HEK293T (cell line): ENCODE results near the gene C11orf68.

ENCODE experiments used
- CTCF ChIA-PET: fragments of 350-600 bp; formaldehyde crosslinking; extraction: SDS; loops from one replicate; lab custom pipeline; 2021; ENCODE audit warnings: antibody characterized with exemption, inconsistent platforms; lab: Yijun Ruan, JAX
- POLR2A ChIA-PET: fragments of 350-600 bp; formaldehyde crosslinking; extraction: SDS; loops from one replicate; lab custom pipeline; 2020; ENCODE audit warnings: antibody characterized with exemption, inconsistent platforms; lab: Yijun Ruan, JAX
- DNase-seq: peaks from one replicate; pipeline ENCODE4 v3.0.0; 2012; ENCODE audit warnings: mixed read lengths; ENCODE audit errors: extremely low spot score
- ARNT ChIP-seq: fragments of 450-650 bp; IDR thresholded peaks from 2 replicates; pipeline ENCODE4 v1.6.1; 2017; ENCODE audit warnings: mild to moderate bottlenecking
- BHLHE40 ChIP-seq: fragments of 450-650 bp; IDR thresholded peaks from 2 replicates; pipeline ENCODE4 v1.6.1; 2016; ENCODE audit warnings: mild to moderate bottlenecking, moderate library complexity, borderline replicate concordance
- CTBP1 ChIP-seq: fragments of 450-650 bp; IDR thresholded peaks from 2 replicates; pipeline ENCODE4 v1.6.1; 2016; ENCODE audit warnings: borderline replicate concordance
- ELF4 ChIP-seq: fragments of 450-650 bp; IDR thresholded peaks from 2 replicates; pipeline ENCODE4 v1.6.1; 2017; ENCODE audit warnings: antibody characterized with exemption
- FOXA1 ChIP-seq: fragments of 450-650 bp; IDR thresholded peaks from 2 replicates; pipeline ENCODE4 v1.6.1; 2016; ENCODE audit warnings: mild to moderate bottlenecking
- FOXK2 ChIP-seq: fragments of 450-650 bp; IDR thresholded peaks from 2 replicates; pipeline ENCODE4 v1.6.1; 2016; ENCODE audit warnings: mild to moderate bottlenecking
- FOXM1 ChIP-seq: fragments of 450-650 bp; IDR thresholded peaks from 2 replicates; pipeline ENCODE4 v1.6.1; 2017; ENCODE audit warnings: mild to moderate bottlenecking, borderline replicate concordance
- HDGF ChIP-seq: fragments of 450-650 bp; IDR thresholded peaks from 2 replicates; pipeline ENCODE4 v1.6.1; 2017; ENCODE audit warnings: antibody characterized with exemption, borderline replicate concordance
- L3MBTL2 ChIP-seq: fragments of 450-650 bp; conservative IDR thresholded peaks from 2 replicates; pipeline ENCODE4 v1.6.1; 2016; ENCODE audit warnings: mild to moderate bottlenecking
- LEF1 ChIP-seq: fragments of 450-650 bp; IDR thresholded peaks from 2 replicates; pipeline ENCODE4 v1.6.1; 2017; ENCODE audit warnings: mild to moderate bottlenecking, borderline replicate concordance
- NFRKB ChIP-seq: fragments of 450-650 bp; IDR thresholded peaks from 2 replicates; pipeline ENCODE4 v1.6.1; 2016; ENCODE audit warnings: mild to moderate bottlenecking, moderate library complexity
- PKNOX1 ChIP-seq: fragments of 450-650 bp; IDR thresholded peaks from 2 replicates; pipeline ENCODE4 v1.6.1; 2016
- SP1 ChIP-seq: fragments of 450-650 bp; IDR thresholded peaks from 2 replicates; pipeline ENCODE4 v1.6.1; 2017
- SUZ12 ChIP-seq: fragments of 450-650 bp; IDR thresholded peaks from 2 replicates; pipeline ENCODE4 v1.6.1; 2016; ENCODE audit warnings: mild to moderate bottlenecking
- TARDBP ChIP-seq: fragments of 450-650 bp; IDR thresholded peaks from 2 replicates; pipeline ENCODE4 v1.6.1; 2016
- ZNF384 ChIP-seq: fragments of 450-650 bp; IDR thresholded peaks from 2 replicates; pipeline ENCODE4 v1.6.1; 2016

C11orf68 gene

DNA sequence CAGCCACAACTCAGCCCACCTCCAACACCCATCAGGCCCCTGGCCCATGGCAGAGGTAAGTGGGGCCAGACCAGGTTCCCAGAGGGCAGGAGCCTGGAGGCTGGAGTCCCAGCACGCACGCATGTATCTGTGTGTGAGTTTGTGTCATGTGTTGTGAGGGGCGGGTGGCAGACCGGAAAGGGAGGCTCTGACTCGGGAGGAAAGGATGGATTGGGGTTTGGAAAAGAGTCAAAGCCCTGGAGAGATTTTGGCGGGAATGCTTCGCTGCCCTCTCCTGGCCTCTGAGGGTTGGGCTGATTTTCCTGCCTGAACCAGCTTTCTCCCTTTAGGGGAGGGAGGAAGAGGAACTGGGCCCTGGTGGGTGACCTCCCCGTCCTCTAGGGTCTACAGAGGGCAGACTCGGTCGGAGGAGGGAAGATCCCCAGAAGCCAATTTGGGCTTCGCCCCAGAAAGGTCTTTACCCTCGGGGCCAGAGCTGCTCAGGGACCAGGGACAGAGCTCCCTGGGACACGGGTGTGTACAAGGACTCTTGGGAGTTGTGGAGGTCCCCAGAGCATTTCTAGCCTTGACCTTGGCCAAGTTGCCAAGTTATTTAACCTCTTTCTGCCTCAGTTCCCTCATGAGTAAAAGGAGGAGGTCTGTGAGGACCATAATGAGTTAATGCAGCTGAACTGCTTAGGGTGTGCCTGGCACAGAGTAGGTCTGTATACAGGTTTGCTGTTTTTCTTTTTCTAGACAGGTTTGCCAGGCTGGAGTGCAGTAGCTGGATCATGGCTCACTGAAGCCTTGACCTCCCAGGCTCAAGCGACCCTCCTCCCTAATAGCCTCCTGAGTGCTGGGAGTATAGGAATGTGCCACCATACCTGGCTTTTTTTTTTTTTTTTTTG, 6.9 kb downstream of the C11orf68 start:
- POLR2A ChIA-PET: interaction anchor here (0.7 to 3.6 kb wide), 8 partner anchors 10 to 53 kb away, joined by 3 to 46 read pairs (median 4); partner anchors contain the start of genes CCDC85B and FIBP
- TF ChIP-seq ELF4: no peak
- no peak for TF ChIP-seq SUZ12
- no peak for TF ChIP-seq FOXM1
- TF ChIP-seq HDGF: no peak
- peak; percentile 69 for TF ChIP-seq L3MBTL2

DNA sequence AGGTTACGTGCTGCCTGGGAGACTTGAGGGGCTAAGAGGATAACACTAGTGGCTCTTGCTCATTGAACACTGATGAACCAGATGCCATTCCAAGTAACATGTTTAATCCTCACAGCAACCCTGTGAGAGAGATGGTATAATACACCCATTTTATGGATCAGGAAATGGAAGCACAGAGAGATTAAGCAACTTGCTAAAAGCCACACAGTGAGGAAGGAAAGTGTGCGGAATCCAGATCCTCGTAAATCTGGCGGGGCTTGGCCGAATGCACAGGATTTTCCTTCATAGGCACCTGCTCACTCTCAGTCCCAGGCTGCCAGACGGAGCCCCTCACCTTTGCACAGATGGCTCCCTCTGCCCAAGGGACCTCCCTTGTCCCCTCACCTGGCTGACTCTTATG, 11.0 kb downstream of the C11orf68 start:
- DNase-seq: no peak
- POLR2A ChIA-PET: interaction anchor here (6.2 kb wide), 1 partner anchor 18 kb away, joined by 25 read pairs; the partner anchor contains the start of genes CCDC85B and FIBP
- no peak for TF ChIP-seq HDGF
- TF ChIP-seq PKNOX1: no peak
- TF ChIP-seq BHLHE40: no peak
- TF ChIP-seq SUZ12: no peak
- no peak for TF ChIP-seq ARNT
- TF ChIP-seq LEF1: no peak
- no peak for TF ChIP-seq SP1
- no peak for TF ChIP-seq ZNF384
- TF ChIP-seq ELF4: no peak
- TF ChIP-seq FOXA1: no peak
- no peak for TF ChIP-seq TARDBP
- TF ChIP-seq FOXM1: no peak
- no peak for TF ChIP-seq NFRKB
- TF ChIP-seq FOXK2: no peak
- no peak for TF ChIP-seq L3MBTL2
- TF ChIP-seq CTBP1: no peak
- CTCF ChIA-PET: no interaction called here

More for the DNA sequence above, 6.9 kb downstream of the C11orf68 start:
- CTCF ChIA-PET: interaction anchor here (2.1 to 3.0 kb wide), 2 partner anchors 22 to 27 kb away, joined by 8 to 26 read pairs; partner anchors contain the start of genes CCDC85B and FIBP
- peak; percentile 68 for DNase-seq

DNA sequence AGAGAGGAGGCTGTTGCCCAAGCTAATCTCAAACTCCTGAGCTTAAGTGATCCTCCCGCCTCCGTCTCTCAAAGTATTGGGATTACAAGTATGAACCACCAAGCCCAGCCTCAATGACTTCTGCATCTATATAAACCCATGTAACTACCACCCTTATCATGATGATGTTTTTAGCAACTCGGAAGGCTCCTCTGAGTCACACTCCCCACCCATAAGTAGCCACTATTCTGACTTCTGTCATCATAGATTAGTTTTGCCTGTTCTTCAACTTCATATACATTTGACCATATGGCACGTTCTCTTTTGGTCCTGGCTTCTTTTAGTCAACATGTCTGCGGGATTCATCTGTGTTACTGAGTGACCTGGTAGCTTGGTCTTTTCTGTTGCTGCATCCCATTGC, 12.3 kb downstream of the C11orf68 start:
- POLR2A ChIA-PET: interaction anchor here (0.6 to 6.2 kb wide), 4 partner anchors 9 to 47 kb away, joined by 3 to 25 read pairs (median 3); partner anchors contain the start of genes CCDC85B and FIBP

GRCh38 chr11:65903715-65904114, 15.1 kb downstream of the C11orf68 start:
- TF ChIP-seq LEF1 (no peak), SUZ12 (no peak), BHLHE40 (no peak), NFRKB (no peak), TARDBP (no peak), PKNOX1 (no peak), FOXA1 (no peak), ELF4 (no peak), SP1 (no peak), ZNF384 (no peak), FOXK2 (no peak), FOXM1 (no peak), HDGF (no peak)
- ChIA-PET CTCF (no interaction called here), POLR2A (interaction anchor here (1.0 to 6.2 kb wide), 3 partner anchors 13 to 44 kb away, joined by 3 to 72 read pairs (median 25); partner anchors contain the start of genes CCDC85B and FIBP)

More for the DNA sequence above, 12.3 kb downstream of the C11orf68 start:
- no peak for DNase-seq
- TF ChIP-seq ELF4 (no peak), HDGF (no peak), FOXM1 (no peak), ZNF384 (no peak), PKNOX1 (no peak), FOXK2 (no peak)
- CTCF ChIA-PET: no interaction called here

DNA sequence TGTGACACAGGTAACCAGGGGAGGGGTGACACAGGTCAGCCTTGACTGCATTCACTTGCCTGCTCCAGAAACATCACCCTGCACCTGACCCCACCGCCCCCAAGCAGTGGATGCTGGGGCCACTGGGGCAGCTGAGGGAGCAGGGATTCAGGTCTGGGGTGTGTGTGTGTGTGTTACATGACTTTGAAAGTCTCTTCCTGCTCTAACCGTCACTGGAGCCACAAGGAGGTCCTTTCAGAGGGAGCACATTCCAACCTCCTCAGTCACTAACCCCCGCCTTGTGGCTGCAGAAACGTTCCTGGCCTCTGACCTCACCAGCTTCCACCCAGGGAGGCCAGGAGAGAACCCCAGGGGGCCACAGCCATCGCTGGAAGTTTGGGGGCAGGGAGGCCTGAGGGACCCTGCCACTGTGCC, 15.8 kb downstream of the C11orf68 start:
- TF ChIP-seq NFRKB: no peak
- no peak for TF ChIP-seq TARDBP
- TF ChIP-seq SUZ12: no peak
- TF ChIP-seq L3MBTL2: no peak
- TF ChIP-seq CTBP1: no peak
- TF ChIP-seq FOXK2: no peak
- TF ChIP-seq PKNOX1: no peak
- TF ChIP-seq ARNT: no peak
- no peak for TF ChIP-seq BHLHE40
- TF ChIP-seq ELF4: no peak
- no peak for TF ChIP-seq FOXM1
- TF ChIP-seq FOXA1: no peak
- no peak for TF ChIP-seq LEF1
- TF ChIP-seq SP1: no peak
- no peak for TF ChIP-seq ZNF384
- TF ChIP-seq HDGF: no peak
- ChIA-PET CTCF (interaction anchor here (6.6 kb wide), 1 partner anchor 13 kb away, joined by 36 read pairs; the partner anchor contains the start of genes CCDC85B and FIBP), POLR2A (interaction anchor here (1.0 to 5.8 kb wide), 4 partner anchors 12 to 184 kb away, joined by 3 to 72 read pairs (median 4); partner anchors contain the start of genes CCDC85B and FIBP)
- DNase-seq: no peak

More at GRCh38 chr11:65903715-65904114, 15.1 kb downstream of the C11orf68 start:
- DNase-seq: no peak
